SK-N-SH (cell line): Measurements from ENCODE around the gene RPL5. TPM values are rescaled to one million over a fixed set of nuclear protein-coding genes. Genes with fewer than 3 reads are reported as not detected.

Source experiments
- CTCF ChIA-PET: fragments of 300-600, 350-600 bp; formaldehyde crosslinking; extraction: SDS; loops from one replicate; lab custom pipeline; 2021; lab: Yijun Ruan, JAX
- POLR2A ChIA-PET: fragments of 350-600 bp; sonication (Branson Sonifier 250); formaldehyde crosslinking; extraction: SDS; loops from one replicate; lab custom pipeline; 2020; ENCODE audit warnings: antibody characterized with exemption, inconsistent platforms; lab: Yijun Ruan, JAX
- DNase-seq: peaks from one replicate; pipeline ENCODE4 v3.0.0; 2012
- H2AFZ ChIP-seq: fragments of 200-600 bp; sonication (generic); 2 replicates; pipeline ENCODE4 v1.8.1; 2016; ENCODE audit warnings: antibody characterized with exemption, mild to moderate bottlenecking, low read depth
- H3F3A ChIP-seq: fragments of 200-600 bp; sonication (generic); replicated peaks from 2 replicates; pipeline ENCODE3; 2016; ENCODE audit warnings: antibody characterized with exemption, mild to moderate bottlenecking; ENCODE audit not compliant: insufficient read depth
- H3K27ac ChIP-seq, 2 experiments: fragments of 200-500 bp in 1 of 2; fragments of 200-600 bp in 1 of 2; sonication (Bioruptor generic) in 1 of 2; sonication (generic), shearing (Covaris generic) in 1 of 2; 2 replicates each; pipeline versions ENCODE4 v1.5.1 to v1.6.1; 2014 to 2016; ENCODE audit warnings: low read depth in 2 of 2, inconsistent platforms in 1 of 2, low read length in 1 of 2, mild to moderate bottlenecking in 1 of 2, mixed read lengths in 1 of 2
- H3K27me3 ChIP-seq: fragments of 200-600 bp; sonication (generic), shearing (Covaris generic); 2 replicates; pipeline ENCODE4 v1.6.1; 2016; ENCODE audit warnings: mixed run types; ENCODE audit not compliant: insufficient read depth
- H3K36me3 ChIP-seq, 2 experiments: fragments of 200-500 bp in 1 of 2; fragments of 200-600 bp in 1 of 2; sonication (Bioruptor generic) in 1 of 2; sonication (generic) in 1 of 2; replicated peaks in 1 of 2; 2 replicates each; pipeline versions ENCODE3 to v1.5.1; 2014 to 2016; ENCODE audit warnings: low read length in 1 of 2, mild to moderate bottlenecking in 1 of 2; ENCODE audit not compliant: insufficient read depth in 2 of 2, control insufficient read depth in 1 of 2
- H3K4me1 ChIP-seq, 2 experiments: fragments of 200-500 bp in 1 of 2; fragments of 200-600 bp in 1 of 2; sonication (Bioruptor generic) in 1 of 2; sonication (generic), shearing (Covaris generic) in 1 of 2; 2 replicates each; pipeline versions ENCODE4 v1.5.1 to v1.6.1; 2014 to 2016; ENCODE audit warnings: low read depth in 1 of 2, low read length in 1 of 2, mixed run types in 1 of 2; ENCODE audit not compliant: insufficient read depth in 2 of 2, control insufficient read depth in 1 of 2
- H3K4me2 ChIP-seq: fragments of 200-600 bp; sonication (generic), shearing (Covaris generic); 2 replicates; pipeline ENCODE4 v1.6.1; 2017; ENCODE audit warnings: mixed run types
- H3K4me3 ChIP-seq, 2 experiments: fragments of 200-500 bp in 1 of 2; fragments of 200-600 bp in 1 of 2; sonication (Bioruptor generic) in 1 of 2; sonication (generic), shearing (Covaris generic) in 1 of 2; 2 replicates each; pipeline versions ENCODE4 v1.5.1 to v1.8.1; 2014 to 2016; ENCODE audit warnings: low read depth in 2 of 2, inconsistent platforms in 1 of 2, low read length in 1 of 2, mild to moderate bottlenecking in 1 of 2, mixed read lengths in 1 of 2, moderate library complexity in 1 of 2
- H3K79me2 ChIP-seq: fragments of 200-600 bp; sonication (generic); 2 replicates; pipeline ENCODE4 v1.8.1; 2017; ENCODE audit warnings: mild to moderate bottlenecking; ENCODE audit not compliant: insufficient read depth
- H3K9ac ChIP-seq: fragments of 200-600 bp; sonication (generic); 2 replicates; pipeline ENCODE4 v1.6.1; 2017; ENCODE audit warnings: mixed run types
- H3K9me2 ChIP-seq: fragments of 200-600 bp; sonication (generic); 2 replicates; pipeline ENCODE4 v1.6.1; 2017; ENCODE audit warnings: mixed run types
- H3K9me3 ChIP-seq: fragments of 200-600 bp; sonication (generic); 2 replicates; pipeline ENCODE4 v1.6.1; 2017; ENCODE audit warnings: mixed run types, mild to moderate bottlenecking, moderate library complexity
- H4K20me1 ChIP-seq: fragments of 200-600 bp; sonication (generic); 2 replicates; pipeline ENCODE4 v1.6.1; 2017; ENCODE audit warnings: mild to moderate bottlenecking, mixed run types; ENCODE audit not compliant: insufficient read depth
- CHD2 ChIP-seq: fragments of 150-350 bp; IDR thresholded peaks from 2 replicates; pipeline ENCODE4 v1.6.1; 2018; ENCODE audit warnings: low read length; ENCODE audit not compliant: partially characterized antibody
- CTCF ChIP-seq: fragments of 200-600 bp; sonication (generic); IDR thresholded peaks from 2 replicates; pipeline ENCODE4 v1.6.1; 2017; ENCODE audit warnings: antibody characterized with exemption, mild to moderate bottlenecking, moderate library complexity
- EP300 ChIP-seq, 2 experiments: IDR thresholded peaks; 2 replicates each; pipeline versions ENCODE4 v1.4.0 to v1.6.1; 2012; ENCODE audit warnings: borderline replicate concordance in 1 of 2, low read depth in 1 of 2, low read length in 1 of 2
- FOSL2 ChIP-seq: IDR thresholded peaks from 2 replicates; pipeline ENCODE4 v1.4.0; 2012; ENCODE audit warnings: low read depth, mild to moderate bottlenecking, moderate library complexity, borderline replicate concordance
- FOXM1 ChIP-seq: IDR thresholded peaks from 2 replicates; pipeline ENCODE4 v1.4.0; 2012; ENCODE audit warnings: low read depth, mild to moderate bottlenecking
- GATA2 ChIP-seq: sonication (generic); formaldehyde crosslinking; IDR thresholded peaks from 2 replicates; pipeline ENCODE4 v1.5.0; 2020; ENCODE audit warnings: mild to moderate bottlenecking, missing genetic modification reagents
- IRF3 ChIP-seq: fragments of 150-350 bp; IDR thresholded peaks from 2 replicates; pipeline ENCODE4 v1.6.1; 2016; ENCODE audit warnings: mild to moderate bottlenecking, low read depth, low read length
- MXI1 ChIP-seq: IDR thresholded peaks from 2 replicates; pipeline ENCODE4 v1.6.1; 2012; ENCODE audit warnings: mild to moderate bottlenecking, low read depth, low read length, improper control_type of control experiment
- NFIC ChIP-seq: IDR thresholded peaks from 2 replicates; pipeline ENCODE4 v1.4.0; 2012; ENCODE audit warnings: borderline replicate concordance
- POLR2AphosphoS5 ChIP-seq: IDR thresholded peaks from 2 replicates; pipeline ENCODE4 v1.6.1; 2012; ENCODE audit warnings: low read depth, low read length
- RAD21 ChIP-seq: IDR thresholded peaks from 2 replicates; pipeline ENCODE4 v1.6.1; 2012; ENCODE audit warnings: mild to moderate bottlenecking, low read length
- RCOR1 ChIP-seq: fragments of 150-350 bp; IDR thresholded peaks from 2 replicates; pipeline ENCODE4 v1.6.1; 2017; ENCODE audit warnings: antibody characterized with exemption, low read length
- RFX5 ChIP-seq: IDR thresholded peaks from 2 replicates; pipeline ENCODE4 v1.6.1; 2012; ENCODE audit warnings: mild to moderate bottlenecking, improper control_type of control experiment, low read length
- SIN3A ChIP-seq: IDR thresholded peaks from 2 replicates; pipeline ENCODE4 v1.6.1; 2012; ENCODE audit warnings: low read depth, mild to moderate bottlenecking, low read length, moderate library complexity, borderline replicate concordance
- SMC3 ChIP-seq: IDR thresholded peaks from 2 replicates; pipeline ENCODE4 v1.6.1; 2012; ENCODE audit warnings: low read depth, low read length, improper control_type of control experiment
- YY1 ChIP-seq: IDR thresholded peaks from 2 replicates; pipeline ENCODE4 v1.4.0; 2012; ENCODE audit warnings: low read depth, mild to moderate bottlenecking
- ZBTB33 ChIP-seq: IDR thresholded peaks from 2 replicates; pipeline ENCODE4 v1.4.0; 2012; ENCODE audit warnings: low read depth, borderline replicate concordance
- WGBS: methylation state at CpG from one replicate; pipeline ENCODE4 v1.1.6; 2017; ENCODE audit warnings: low lambda C conversion rate; 5-methylcytosine and 5-hydroxymethylcytosine counted together
- polyA plus RNA-seq, 3 experiments: library from polyadenylated mRNA; depleted of rRNA; stranded (reverse); fragments of >200 nt; gene quantifications; 2 replicates each; pipeline ENCODE4 v1.2.3, GENCODE V29; 2012
- TF ChIP-seq, protein P1 (sequence below): IDR thresholded peaks from 2 replicates; pipeline ENCODE4 v1.4.0; 2012; ENCODE audit warnings: low read depth

Gene RPL5
- polyA plus RNA-seq, 1 of the 3 experiments (the other 2 are of a cell fraction) = 1,489 TPM

GRCh38 chr1:92882819-92883218 lies 51.0 kb downstream of the RPL5 start:
- Histone ChIP-seq H2AFZ (peak overlapping the region; percentile 26; the same call in 1 of the 2 replicates), H3K4me1 (peaks cover 0 to 15% of the 10 kb centered on the region in 2 experiments; a peak in 3 of 4 replicates), H4K20me1 (no peaks in the 10 kb centered on the region), H3K9me2 (no peaks in the 10 kb centered on the region), H3K27me3 (no peaks in the 10 kb centered on the region), H3K4me3 (no peak overlapping the region), H3K4me2 (no peak overlapping the region), H3K36me3 (peaks cover 0 to 3% of the 10 kb centered on the region in 2 experiments), H3K9ac (no peak overlapping the region), H3F3A (no peaks in the 10 kb centered on the region), H3K27ac (peak overlapping the region in 1 of 2 experiments; percentile 28; a peak in 1 of 4 replicates), H3K9me3 (no peaks in the 10 kb centered on the region), H3K79me2 (no peaks in the 10 kb centered on the region)
- ChIA-PET POLR2A (no interaction called here), CTCF (interaction anchor here (0.6 to 4.5 kb wide), 3 partner anchors 24 to 80 kb away, joined by 3 to 18 read pairs (median 3); partner anchors contain the start of gene DIPK1A)
- peak; percentile 2 for DNase-seq
- no peak for TF ChIP-seq RFX5
- TF ChIP-seq NFIC = no peak
- no peak for TF ChIP-seq EP300 (IDR thresholded peaks at IDR 0.05; ENCODE audit: borderline replicate concordance in 1 of 2, low read depth in 1 of 2, low read length in 1 of 2)
- no peak for TF ChIP-seq RCOR1
- TF ChIP-seq POLR2AphosphoS5 = no peak
- TF ChIP-seq FOXM1 = no peak
- no peak for TF ChIP-seq YY1
- no peak for TF ChIP-seq GATA2 (CRISPR knock-in tag)
- TF ChIP-seq FOSL2 = no peak
- TF ChIP-seq CTCF = no peak
- no peak for TF ChIP-seq SIN3A
- TF ChIP-seq, protein P1, sequence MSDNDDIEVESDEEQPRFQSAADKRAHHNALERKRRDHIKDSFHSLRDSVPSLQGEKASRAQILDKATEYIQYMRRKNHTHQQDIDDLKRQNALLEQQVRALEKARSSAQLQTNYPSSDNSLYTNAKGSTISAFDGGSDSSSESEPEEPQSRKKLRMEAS = no peak
- TF ChIP-seq ZBTB33 = no peak
- no peak for TF ChIP-seq RAD21
- TF ChIP-seq CHD2 = no peak
- TF ChIP-seq IRF3 = no peak
- TF ChIP-seq MXI1 = no peak
- no peak for TF ChIP-seq SMC3
- WGBS = 19% methylated on average over 1 of the region's 1 CpG
